AG09319 (cell line): ENCODE measurements around the gene RSPH1.

Experiments used
- DNase-seq: peaks from one replicate; pipeline ENCODE4 v3.0.0-alpha.2; 2010; ENCODE audit warnings: low read depth; ENCODE audit errors: extremely low read depth
- TF ChIP-seq, protein P1 (sequence below): IDR thresholded peaks from 2 replicates; pipeline ENCODE4 v1.5.1; 2011; ENCODE audit warnings: low read depth, mild to moderate bottlenecking, inconsistent platforms, low read length, moderate library complexity

Gene RSPH1

DNA sequence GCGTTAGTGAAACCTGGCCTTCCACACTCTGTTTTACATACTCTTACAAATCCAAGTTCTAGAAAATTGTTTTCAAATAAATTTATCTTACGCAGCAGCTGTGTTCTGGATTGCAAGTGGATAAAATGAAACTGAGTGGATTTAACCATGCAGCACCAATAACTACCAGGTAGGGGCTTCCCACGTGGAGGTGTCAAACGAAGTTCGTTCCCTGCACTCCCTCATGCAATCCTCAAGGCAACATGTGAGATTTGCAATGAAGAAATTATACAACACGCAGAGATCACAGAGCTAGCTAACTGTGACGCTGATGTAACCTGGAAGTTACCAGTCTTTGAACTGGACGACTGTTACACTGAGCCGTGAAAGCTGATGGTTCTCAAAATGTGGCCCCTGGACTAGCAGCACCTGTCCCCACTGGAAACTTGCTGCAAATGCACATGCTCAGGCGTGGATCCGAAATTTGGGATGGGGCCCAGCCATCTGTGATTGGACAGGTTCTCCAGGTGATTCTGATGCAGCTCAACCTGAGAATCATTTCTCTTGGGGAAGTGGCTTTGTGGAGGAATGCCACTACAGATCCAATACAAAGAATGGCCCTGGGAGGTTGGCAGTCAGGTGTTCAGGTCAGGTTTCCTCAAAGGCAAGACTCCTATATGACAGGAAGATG is 36.3 kb downstream of the RSPH1 start:
- TF ChIP-seq, protein P1, sequence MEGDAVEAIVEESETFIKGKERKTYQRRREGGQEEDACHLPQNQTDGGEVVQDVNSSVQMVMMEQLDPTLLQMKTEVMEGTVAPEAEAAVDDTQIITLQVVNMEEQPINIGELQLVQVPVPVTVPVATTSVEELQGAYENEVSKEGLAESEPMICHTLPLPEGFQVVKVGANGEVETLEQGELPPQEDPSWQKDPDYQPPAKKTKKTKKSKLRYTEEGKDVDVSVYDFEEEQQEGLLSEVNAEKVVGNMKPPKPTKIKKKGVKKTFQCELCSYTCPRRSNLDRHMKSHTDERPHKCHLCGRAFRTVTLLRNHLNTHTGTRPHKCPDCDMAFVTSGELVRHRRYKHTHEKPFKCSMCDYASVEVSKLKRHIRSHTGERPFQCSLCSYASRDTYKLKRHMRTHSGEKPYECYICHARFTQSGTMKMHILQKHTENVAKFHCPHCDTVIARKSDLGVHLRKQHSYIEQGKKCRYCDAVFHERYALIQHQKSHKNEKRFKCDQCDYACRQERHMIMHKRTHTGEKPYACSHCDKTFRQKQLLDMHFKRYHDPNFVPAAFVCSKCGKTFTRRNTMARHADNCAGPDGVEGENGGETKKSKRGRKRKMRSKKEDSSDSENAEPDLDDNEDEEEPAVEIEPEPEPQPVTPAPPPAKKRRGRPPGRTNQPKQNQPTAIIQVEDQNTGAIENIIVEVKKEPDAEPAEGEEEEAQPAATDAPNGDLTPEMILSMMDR = no peak
- no peak for DNase-seq

DNA sequence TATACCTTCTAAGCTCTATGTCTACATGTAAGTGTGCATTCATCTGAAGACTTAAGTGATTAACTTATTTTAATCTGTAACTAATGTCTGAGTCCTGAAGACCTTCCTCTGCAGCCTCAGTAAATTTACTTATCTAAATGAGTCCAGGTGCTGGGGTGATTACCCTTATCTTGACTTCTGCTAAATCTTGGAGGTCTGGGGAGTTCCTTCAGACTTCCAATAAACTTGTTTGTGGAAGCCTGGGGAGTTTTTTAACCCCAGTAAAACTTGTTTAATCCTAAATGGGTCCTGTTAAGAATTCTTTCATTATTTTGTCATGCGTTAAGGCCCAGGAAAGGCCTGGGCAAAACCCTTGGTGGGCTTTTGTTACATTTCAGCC is 37.0 kb downstream of the RSPH1 start:
- no peak for DNase-seq
- TF ChIP-seq, protein P1 = no peak

DNA sequence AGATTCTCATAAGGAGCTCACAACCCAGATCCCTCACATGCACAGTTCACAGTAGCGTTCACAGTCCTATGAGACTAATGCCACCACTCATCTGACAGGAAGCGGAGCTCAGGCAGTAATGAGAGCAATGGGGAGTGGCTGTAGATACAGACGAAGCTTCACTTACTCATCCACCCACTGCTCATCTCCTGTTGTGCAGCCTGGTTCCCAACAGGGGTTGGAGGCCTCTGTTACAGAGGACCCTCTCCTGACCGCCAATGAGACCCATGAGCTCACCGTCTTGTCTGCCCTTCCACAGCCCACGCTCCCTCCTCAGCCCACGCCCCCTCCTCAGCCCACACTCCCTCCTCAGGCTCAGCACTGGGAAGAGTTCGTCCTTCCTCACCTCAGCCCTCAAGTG is 39.6 kb downstream of the RSPH1 start:
- DNase-seq = no peak
- TF ChIP-seq, protein P1 = no peak

DNA sequence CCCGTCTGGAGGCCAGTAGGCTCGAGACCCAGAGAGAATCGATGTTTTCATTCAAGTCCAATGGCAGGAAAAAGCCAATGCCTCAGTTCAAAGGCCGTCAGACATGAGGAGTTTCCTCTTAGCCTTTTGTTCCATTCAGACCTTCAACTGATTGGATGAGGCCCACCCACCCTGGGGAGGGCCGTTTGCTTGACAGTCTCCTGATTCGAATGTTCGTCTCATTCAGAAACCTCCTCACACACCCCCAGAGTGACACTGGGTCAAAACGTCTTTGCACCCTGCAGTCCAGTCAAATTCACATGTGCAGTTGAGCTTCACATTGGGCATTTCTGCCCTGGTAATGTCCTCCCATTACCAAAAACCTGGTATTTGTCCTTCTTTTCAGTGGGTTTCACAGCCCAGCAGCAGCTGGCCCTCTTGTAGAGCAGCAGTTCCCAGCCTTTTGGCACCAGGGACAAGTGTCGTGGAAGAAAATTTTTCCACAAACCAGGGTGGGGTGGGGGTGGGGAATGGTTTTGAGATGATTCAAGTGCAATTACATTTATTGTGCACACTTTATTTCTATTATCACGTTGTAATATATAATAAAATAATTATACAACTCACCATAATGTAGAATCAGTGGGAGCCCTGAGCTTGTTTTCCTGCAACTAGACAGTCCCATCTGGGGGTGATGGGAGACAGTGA is 40.1 kb downstream of the RSPH1 start:
- TF ChIP-seq, protein P1 = no peak
- no peak for DNase-seq

DNA sequence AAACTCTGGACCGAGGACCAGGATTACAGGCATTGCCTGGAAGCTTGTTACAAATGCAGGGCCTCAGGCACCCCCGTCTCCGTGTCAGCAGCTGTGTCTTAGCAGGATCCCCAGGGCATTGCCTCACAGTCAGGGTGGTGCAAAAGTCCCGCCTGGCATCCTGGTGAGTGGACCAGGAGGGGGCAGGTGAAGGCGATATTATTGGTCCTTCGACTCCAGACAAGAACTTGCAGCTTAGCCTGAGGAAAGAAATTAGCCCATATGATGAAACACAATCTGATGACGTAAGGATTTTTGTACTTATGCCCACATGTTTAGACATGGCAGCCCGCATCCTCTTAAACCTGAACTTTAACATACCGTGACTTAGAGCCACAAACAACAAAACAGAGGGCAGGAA is 40.8 kb downstream of the RSPH1 start:
- DNase-seq = no peak
- TF ChIP-seq, protein P1 = no peak

DNA sequence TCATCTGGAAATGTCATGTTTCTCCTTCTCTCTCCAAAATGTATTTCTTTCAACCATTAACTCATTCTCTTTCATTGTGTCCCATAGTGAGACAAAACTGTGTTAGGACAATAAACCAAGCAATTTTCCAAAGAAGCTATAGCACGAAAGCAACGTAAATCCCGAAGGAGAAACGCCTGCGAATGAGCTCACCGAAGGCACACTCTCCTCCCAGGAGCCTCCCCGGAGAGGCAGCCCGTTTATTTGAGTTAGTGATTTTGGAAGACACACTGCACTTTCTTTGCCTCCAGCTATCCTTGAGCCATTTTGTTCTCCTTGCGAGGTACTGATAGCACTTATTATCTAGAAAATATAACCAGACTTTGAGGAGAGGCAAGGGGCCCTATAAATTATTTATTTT is 41.2 kb downstream of the RSPH1 start:
- TF ChIP-seq, protein P1 = no peak
- no peak for DNase-seq

DNA sequence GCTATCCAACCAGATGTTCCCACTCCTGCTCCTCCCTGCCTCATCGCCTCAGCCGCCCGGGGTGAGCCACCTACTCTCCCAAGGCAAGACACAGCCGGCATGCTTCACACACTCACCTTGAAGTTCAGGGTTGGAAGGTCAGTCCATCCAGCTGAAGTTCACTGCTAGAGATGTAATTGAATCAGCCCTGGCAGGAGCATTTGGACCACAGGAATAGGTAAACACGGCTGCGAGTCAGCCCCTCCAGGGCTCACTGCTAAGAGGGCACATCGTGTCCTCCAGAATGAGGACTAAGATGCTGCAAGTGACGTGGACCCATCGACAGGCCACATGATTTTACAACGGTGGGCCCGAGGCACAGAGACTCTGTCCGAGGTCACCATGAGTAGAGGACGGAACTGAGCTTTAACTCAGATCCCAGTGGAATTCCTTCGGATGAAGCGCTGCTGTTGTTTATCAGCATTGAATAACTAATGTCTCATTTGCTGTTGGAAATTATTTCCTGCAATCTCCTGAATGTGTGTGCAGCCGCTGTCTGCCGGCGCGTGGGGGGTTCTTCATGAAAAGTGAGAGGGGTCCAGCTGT is 41.9 kb downstream of the RSPH1 start:
- no peak for DNase-seq
- TF ChIP-seq, protein P1 = no peak
